Measurements from ENCODE around the gene S100A7.
"Not testable (repeated sequence)": the region's sequence is repeated elsewhere in the genome, so short reads cannot be mapped to it uniquely, and the experiment has no call there.

The S100A7 gene

DNA sequence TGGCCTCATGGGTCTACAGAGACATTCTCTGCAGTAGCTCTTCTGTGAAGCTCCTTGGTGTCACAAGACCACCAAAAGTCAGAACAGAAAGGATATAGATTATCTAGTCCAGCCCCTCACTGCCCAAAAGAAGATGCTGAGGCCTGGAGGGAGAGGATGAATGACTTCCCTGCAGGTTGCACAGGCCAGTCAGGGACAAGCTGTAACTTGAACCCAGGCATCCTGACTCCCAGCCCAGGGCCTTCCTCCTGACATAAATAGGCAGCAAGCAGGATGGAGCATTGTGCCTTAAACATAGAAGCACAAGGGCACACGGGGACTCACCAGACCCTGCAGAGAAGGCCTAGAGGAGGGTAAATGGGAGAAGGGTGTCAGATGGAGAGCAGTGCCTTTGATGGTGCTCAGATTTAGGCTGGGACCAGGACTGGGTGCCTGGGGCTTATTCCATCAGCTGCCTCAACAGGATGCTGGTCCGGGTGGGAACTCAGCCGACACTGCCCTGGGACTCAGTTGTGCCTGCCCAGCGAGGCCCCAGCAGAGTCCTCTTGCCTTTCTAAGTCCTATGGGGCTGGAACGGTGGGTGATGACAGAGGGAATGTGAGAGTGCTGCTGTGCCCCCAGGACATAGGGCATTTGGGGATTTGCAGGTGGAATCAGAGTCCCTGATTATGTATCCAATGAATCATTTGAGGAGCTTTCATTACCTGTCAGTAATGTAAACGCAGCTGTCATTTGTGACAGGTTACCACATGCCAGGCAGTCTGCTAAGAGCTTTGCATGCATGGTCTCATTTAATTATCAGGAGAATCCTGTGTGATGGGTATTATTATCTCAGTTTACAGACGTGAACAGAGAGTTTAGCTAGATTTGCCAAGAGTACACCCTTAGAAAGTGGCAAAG is 30.9 kb downstream of the S100A7 start:
- DNase-seq, result no peak

DNA sequence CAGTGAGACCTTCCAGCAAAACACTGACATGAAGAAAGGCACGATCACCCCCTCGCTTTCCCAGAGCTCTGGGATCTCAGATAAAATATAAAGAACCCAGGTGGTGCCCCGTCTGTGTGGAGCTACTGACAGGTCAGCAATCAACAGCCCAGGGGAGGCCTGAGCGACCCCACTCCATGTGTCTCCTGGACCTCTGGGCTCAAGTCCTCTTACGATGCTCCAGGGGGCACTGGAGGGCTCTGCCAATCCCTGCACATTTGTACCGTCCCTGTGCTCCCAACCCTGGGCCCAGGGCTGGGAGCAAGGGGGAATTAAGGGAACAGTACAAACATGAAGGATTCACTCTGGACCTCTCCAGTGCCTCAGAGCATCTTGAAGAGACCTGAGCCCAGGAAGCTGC is 31.7 kb downstream of the S100A7 start:
- DNase-seq, result no peak

DNA sequence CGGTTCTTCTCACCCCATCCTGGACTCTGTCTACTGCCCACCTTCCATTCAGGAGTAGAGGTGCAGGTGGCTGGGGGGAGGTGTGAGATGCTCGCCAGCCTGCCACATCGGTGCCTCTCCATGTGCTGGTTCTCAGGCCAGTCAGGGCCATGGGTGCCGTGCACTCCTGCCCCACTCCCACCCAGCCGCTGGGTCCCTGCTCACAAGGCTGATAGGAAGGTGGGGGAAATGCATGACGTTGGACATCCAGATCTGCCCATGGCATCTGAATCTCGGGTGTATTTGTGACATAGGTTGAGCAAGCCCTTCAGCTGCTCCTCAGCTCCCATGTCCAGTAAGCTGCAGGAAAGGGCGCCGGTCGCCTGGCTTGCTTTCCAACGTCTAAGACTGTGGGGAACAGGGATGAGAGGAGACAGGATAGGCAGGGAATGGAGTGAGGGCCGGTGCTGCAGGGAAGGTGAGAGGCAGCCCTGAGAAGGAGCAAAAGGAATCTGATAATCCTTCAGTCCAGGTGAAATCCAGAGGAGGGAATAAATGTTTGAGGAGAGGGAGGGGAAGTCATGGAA is 32.3 kb downstream of the S100A7 start:
- no peak for DNase-seq

DNA sequence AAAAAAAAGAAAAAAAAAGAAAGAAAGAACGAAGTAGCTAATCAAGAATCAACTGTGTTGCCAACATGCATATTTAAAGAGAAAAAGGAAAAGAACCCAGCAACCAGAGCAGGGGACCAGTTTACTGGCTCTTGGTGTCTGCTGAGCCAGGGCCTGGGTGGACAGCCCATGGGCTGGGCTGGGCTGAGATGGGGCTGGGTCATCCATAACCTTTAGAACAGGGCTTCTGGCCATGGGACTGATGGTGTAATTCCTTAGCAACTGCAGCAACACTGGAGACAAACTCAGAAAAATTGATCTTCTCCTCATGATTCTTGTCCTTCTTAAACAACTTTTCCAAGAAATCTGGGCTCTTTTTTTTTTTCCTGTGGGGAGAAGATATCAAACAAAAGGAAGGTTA is 33.6 kb downstream of the S100A7 start:
- DNase-seq, result no peak

DNA sequence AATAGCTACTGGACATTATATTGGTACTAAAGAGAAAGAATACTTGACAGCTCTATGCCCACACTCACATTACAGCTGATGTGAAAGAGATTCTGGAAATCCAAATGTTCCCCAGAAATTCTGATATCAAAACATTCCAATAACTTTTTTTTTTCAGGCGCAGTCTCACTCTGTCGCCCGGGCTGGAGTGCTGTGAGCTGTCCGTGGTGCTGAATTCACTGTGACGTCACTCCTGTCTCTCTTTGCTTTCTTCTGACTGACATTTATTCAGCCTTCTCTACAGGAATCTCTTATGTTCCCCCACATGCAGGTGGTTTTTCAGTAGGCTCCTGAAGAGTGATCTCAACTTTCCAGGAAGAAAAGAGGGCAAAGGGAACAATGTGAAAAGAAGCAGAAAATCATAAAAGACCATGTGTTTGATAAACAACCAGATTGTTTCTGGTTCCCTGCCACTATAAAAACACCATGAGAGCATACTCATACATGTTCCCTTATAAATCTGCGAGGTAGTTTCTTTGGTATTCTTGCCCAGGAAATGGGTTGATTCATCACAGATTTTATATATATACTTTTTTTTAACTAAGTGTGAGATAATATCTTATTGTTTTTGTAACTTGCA is 37.9 kb downstream of the S100A7 start:
- DNase-seq, result peak; percentile 73

DNA sequence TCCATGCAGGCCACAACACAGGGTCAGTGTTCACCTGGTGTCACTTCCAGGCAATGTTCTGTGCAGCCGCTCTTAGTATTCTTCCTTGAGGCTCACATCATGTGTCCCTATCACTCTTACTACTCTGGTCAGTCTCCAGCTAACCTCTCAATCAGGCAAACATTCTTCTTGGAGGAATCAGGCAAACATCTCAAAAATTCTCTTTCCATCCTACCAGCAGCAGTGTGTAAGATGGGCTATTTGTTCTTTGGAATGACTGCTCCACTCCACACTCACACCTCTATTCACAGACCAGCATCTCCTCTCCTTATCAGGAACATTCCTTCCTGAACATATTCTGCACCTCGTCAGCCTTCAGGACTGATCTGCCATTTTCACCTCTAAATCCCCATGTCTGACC is 40.1 kb downstream of the S100A7 start:
- no peak for DNase-seq

DNA sequence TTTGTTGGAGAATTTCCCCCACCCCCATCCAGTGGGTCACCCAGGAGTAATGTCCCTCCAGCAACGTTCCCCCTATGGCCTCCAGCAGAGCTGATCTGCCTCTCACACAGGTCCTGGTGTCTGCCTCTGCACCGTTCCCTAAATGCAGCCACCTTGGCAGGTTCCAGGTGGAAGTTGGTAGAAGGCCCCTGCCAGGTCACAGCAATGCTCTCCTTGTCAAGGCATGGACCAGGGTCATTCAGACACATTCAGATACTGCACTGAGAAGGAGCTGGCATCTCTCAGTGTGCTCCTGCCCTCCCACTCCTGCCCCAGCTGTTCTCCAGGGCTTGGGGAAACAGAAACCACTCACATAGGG is 41.0 kb downstream of the S100A7 start:
- DNase-seq, result not testable (repeated sequence)

DNA sequence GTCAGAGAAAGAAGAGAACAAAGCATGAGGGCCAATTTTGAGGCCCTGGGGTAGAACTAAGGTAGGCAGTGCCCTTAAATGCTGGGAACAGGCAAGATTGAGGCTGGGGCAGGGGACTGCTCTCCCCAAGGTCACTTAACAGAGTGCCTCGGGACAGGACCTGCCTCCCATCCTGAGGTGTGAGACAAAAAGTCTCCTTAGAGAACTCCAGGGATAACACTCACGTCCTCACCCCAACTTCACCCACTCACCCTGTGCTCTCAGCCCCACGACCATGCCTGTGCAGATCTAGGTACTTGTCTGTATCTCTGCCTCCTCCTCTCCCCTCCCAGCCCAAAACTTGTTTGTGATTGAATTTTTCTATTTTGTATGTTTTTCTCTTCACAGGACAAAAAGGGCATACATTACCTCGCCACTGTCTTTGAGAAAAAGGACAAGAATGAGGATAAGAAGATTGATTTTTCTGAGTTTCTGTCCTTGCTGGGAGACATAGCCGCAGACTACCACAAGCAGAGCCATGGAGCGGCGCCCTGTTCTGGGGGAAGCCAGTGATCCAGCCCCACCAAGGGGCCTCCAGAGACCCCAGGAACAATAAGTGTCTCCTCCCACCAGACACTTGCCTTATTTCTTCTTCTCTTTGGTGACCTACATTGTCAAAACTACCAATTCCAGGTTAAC is 41.6 kb downstream of the S100A7 start:
- DNase-seq, result not testable (repeated sequence)

DNA sequence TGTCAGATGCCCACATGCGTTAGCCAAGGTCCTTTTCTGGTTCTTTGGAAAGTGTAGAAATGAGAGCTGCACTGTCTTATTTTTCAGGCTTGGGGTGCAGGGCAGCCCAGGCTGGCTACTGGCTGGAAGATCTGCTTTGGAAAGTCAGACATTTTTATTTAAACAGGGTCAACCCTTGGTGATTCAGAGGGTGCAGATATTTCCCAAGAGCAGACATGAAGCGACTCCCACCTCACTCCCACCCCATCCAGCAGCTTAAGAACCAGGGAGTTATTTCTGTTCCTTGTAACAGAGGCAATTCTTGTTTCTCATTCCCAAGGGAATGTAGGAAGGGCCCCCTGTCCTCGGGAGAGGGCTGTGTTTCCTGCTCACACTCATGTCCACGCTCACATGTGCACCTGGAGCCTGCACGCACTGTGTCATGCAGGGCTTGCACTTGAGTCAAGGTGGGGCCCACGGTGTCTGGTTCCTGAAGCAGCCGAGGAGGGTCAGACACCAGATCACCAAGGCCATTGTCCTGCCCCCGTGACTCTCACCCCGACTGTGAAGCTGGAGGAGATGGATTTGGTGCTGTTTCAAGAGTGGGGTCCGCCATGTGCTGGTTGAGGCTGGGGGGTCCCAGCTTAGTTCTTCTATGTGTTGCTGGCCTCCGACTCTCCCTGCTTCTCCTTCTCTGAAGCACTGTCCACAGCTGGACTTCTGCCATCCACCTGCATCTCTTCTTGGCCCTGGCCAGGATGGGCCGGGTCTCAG is 43.1 kb downstream of the S100A7 start:
- no peak for DNase-seq

DNA sequence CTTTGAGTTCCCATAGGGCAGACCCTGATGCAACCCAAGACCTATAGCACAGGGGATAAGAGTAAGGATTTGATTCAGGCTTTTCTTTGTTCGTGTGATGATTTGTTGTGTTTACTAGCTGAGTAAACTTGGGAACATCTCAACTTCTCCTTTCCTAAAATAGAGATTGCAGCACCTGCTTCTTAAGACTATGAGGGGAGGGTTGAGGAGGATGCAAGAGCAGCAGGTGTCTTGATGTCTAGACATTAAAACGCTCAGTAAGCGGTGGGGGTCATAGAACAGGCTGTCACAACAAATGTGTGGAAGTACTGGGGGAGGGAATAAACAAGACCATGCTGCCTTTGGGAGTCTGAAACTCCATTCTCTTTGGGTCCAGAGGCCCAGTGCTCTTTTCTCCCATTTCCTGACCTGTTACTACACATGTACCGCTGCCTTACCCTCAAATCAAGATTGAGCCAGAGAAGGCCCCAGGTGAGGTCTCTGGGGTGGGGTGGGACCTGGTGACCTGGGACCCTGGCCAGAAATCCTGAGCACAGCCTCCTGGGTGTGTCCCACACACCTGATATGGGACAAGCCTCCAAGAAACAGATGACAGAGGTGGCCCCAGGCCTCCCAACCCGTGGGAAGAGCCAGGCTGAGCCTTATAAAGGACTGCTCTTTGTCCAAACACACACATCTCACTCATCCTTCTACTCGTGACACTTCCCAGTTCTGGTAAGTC is 44.4 kb downstream of the S100A7 start, which contains the start of gene S100A7A:
TSS of gene S100A7A (plus strand) at position 671 of the 721 bp plus-strand sequence. CDS start 1,563 bp downstream, outside the sequence.
- DNase-seq, result no peak

DNA sequence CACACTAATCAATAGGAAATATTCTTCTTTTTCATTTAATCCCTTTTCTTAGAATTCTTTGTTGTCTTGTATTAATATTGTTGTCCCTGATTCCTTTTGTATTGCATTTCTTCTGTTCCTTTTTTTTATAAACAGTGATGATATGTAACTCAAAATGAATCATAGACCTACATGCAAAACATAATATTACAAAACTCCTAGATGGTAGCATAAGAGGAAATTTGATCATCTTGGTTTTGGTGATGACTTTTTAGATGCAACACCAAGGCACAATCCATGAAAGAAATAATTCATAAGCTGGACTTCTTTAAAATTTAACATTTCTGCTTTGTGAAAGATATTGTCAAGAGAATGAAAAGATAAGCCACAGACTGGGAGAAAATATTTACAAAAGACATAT is 46.5 kb downstream of the S100A7 start:
- not testable (repeated sequence) for DNase-seq

All from retina (tissue), 1 donor.